Stimulated activated CD4-positive, alpha-beta T cell treated with anti-CD3 and anti-CD28 coated beads, Interleukin-12 subunit alpha, Interleukin-12 subunit beta, amount 100 ng/mL, for 4 hours (primary cell): ENCODE data around the gene TOMT.

ENCODE experiments used
- DNase-seq: peaks from one replicate; pipeline ENCODE4 v3.0.0-alpha.2; 2020

The TOMT gene

DNA sequence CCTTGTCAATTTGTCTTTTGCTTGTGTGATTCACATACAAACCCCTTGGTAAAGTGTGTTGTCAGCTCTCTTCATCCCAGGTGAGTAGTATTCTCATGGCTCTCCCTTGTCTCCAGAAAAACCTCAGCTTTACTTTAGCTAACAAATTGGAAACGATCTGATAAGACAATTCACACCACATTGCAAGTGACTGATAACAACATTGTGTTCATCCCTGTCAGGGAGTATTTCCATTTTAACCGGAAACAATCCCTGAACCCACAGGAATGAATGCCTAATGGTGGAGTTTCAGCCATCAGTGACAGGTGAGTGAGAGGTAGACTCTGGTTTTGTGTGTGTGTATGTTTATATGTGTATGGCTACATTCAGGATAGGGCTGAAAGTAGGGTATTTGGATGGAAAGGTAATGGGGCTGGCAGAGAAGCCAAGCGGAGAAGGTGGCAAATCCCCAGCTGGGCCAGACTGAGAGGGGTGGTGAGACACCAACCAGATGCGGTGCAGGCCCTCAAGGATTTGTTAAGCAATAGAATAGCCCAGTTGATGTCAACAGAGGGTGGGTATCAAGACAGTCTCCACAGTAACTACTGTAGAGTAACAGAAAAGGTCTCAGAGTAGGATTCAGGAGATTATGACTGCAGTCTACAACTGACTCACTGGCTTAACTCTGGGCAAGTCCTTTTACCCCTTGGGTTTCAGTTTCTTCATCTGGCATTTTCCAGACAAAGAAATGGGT, 17.5 kb upstream of the TOMT start:
- no peak for DNase-seq

DNA sequence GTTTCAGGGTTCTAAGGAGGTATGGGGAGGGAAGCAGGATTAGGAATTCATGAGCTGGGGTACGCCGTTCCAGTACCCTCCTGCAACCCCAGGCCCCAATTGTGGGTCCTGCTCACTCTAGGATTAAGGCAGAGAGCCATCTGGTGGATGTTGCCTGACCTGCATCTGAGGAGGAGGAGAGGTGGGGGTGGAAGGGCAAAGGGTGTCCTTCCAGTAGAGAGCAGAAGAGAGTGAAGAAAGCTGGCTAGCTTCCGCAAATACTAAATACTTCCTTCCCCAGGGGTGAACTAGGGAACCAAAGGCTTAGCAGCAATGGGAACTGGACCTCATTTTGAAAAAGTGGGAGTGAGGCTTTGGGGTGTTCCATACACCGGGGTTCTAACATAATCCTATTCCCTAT, 14.4 kb upstream of the TOMT start:
- peak; percentile 60 for DNase-seq

DNA sequence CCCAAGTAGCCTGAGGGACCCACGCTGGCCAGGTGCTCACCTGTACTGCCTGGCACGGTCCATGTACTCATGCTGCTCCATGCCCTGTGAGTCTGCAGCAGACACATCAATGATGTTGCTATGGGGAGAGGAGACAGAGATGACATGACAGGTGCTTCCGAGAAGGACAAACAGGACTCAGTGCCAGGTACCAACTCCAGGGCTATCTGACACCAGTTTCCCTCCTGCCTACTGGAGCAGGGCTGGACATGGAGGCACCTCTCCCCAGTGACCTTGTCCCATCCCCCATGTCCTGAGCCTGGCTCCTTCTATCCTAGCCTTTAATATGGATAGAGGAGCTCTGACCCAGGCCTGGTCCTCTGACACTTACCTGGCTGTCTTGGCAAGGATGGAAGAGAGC, 7.0 kb upstream of the TOMT start:
- DNase-seq, result no peak

DNA sequence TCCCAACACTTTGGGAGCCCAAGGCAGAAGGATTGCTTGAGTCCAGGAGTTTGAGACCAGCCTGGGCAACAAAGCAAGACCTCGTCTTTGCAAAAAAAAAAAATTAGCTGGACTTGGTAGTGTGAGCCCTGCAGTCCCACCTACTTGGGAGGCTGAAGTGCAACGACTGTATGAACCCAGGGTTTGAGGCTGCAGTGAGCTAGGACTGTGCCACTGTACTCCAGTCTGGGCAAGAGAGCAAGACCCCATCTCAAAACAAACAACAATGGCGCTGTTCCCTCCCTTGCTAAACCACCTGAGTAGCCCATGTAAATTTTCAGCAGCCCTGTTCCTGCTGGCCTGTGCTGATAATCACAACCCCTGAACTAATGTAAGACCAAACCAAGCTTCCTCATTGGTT, 5.7 kb upstream of the TOMT start:
- DNase-seq, result no peak

DNA sequence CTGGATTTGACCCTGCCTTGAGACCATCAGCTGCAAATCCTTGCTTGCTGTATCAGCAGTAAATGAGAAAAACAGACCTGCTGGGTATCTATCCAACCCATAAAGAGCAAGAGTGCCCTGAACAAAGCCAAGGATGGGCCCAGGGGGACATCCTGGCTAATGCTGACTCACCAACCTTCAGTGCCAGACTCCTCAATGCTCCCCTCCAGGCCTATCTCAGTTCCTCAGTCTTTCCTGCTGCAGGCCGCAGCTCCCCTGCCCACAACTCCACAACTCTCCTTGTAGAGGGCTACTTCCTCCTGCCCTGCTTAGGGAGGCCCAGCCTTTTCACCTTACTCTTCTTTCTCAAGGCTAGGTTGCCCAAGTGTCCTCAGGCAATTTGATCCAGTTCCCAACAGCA, 5.3 kb upstream of the TOMT start:
- no peak for DNase-seq

DNA sequence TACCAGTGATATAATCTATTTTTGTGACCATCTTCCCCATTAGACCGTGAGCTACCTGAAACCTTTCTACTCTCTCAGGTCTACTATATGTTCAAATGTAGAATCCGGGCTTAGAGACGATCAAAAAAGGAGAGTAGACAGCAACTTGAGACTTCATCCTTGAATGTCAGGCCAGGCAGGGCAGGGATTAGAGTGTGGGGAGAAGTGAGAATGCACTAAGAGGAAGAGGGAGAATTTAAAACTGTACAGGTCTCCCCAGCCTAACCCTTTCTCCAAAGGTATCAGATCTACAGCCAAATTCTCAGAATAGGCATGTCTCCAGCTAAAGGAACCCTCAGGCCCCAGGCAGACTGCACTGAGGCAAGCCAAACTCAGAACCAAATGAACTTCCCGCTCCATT, 3.6 kb upstream of the TOMT start:
- DNase-seq, result no peak

DNA sequence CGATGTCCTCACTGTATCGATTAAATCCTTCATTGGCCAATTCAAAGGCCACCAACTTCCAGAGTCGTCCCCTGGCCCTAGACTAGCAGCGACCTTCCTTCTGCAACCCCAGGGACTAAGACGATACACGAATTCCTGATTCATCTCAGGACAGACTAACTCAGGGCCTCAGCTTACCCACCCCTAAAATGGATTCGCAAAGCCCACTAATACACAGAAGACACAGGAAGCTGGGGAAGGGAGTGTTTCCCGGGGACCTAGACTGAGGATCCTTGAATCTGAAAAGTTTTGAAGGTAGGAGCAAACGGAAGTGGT, 3.1 kb upstream of the TOMT start:
- DNase-seq, result no peak

DNA sequence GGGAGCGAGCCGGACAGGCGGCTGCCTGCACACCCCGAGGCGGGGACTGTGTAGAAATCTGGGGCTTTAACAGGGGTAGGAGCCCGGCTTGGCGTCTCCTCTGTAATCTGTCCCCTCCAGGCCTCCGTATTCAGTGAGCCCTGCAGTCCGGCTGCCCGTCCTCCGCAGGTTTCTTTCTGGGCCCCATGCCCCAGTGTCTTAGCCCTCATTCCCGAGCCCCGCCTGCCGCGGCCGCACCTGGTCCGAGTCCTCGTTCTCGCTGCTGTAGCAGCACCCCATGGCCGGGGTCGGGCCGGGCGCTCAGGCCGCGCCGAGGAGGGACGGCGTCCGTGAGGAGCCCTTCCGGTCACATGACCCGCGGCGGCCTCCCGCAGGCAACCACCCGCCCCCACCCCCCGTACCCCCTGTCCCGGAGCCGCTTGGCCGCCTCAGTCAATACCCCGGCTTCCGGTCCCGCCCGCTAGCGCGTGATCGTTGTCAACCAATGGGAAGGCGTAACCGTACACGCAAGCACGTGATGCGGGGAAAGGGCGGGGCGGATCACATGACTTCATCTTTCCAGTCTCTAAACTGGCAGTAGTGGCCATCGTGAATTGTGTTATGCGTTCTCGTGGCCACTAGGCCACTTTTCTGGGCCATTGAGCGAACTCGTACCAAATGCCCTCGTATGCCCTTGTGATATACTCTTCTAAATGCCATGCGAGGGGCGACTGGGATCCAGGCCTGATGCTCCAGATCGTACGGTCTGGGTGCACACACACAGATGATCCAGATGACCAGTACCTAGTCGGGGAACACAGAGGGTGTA, 2.6 kb upstream of the TOMT start, which contains the start of gene LAMTOR1:
TSS of gene LAMTOR1 (minus strand) at position 352 of the 808 bp plus-strand sequence. CDS start at position 279, 73 bp downstream.
- DNase-seq, result peak; percentile 96

DNA sequence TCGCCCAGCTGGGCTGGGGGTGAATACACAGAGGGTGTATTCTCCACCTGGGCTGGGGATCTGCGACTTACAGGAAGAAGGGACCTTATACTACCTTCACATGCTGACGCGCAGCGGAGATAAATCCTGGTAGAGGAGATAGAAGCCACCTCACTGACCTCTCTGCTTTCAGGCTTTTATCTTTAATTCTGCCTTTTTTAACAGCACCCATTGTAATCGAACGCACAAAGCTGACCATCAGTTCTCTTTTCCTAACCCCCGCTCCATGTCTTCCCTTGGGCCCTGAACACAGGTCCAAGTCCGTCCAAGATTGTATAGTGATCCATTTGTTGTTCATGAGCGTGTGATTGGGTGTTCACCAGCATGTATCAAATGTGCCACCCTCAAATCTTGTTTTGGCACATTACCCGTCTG, 2.0 kb upstream of the TOMT start:
- DNase-seq, result no peak

DNA sequence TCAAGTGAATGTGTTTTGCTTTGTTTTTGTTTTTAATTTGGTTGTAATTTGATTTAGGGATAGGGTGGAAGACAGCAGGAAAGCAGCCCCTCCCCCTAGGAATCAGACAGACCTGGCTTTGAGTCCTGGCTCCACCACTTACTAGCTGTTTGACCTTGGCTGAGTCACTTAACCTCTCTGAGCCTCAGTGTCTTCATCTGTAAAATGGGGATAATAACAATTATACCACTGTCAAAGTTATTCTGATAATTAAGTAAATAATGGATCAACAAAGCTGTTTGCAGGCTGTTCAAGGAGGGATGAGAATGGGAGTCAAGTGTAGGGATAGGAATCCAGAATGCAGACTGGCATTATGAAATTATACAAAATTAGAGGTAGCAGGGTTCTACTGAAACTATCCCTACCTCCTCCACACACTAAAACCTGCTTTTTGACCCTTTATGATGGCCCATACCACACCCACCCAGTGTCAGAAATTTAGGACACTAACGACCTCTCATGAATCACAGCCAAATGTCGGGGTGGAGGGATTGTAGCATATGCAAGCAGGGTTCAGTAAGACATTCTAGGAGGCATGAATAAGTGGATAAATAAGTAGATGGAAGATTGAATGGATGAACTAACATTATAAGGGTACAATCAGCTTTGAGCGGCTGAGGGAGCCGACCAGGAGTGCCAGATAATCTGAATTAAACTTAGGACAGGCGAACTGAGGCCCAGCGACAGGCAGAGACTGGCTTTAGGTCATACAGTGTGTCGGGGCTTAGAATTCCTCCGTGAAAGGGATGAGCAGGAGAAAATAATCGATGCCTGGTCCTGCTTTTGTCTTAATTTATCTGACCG, 5.8 kb downstream of the TOMT start:
- DNase-seq, result no peak

DNA sequence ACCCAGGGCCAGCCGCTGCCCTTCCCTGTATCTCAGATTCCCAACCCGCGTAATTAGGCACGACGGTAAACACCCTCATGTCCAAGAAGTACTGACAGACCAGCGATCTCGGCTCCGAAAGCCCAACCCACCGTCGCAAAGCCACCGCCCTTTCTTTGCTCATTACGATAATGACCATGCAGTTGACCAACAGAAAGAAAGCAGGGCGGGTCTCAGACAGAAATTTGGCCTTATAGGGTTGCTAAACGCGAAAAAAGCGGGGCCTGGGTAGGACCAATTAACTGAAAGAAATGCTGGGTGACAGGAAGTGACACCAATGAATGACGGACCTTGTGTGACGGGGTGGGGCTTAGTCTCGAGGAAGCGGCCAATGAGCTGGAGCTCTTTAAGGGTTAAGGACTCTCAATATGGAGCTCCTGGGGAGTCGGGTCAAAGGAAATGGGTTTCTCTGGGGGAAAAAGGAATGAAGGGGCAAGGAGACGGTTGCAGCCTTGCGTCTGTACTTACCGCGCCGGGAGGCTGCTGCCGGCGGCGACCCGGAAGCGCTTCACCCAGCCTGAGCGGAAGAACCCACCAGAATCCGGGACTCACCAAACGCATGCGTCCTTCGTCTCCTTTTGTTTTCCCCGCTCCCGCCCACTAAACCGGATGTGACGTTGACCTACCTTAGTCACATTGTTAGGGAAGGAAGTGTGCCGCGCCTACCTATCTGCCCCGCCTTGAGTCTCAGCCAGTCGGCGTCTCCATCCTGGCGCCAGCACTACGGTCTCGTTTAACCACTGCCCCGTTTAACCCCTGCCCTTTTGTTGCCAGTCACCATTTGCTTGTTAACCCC, 6.6 kb downstream of the TOMT start, which contains the start of gene ANAPC15:
TSS of gene ANAPC15 (minus strand) at position 553 of the 835 bp plus-strand sequence. CDS start 1,419 bp downstream, outside the sequence.
- DNase-seq, result peak; percentile 96

DNA sequence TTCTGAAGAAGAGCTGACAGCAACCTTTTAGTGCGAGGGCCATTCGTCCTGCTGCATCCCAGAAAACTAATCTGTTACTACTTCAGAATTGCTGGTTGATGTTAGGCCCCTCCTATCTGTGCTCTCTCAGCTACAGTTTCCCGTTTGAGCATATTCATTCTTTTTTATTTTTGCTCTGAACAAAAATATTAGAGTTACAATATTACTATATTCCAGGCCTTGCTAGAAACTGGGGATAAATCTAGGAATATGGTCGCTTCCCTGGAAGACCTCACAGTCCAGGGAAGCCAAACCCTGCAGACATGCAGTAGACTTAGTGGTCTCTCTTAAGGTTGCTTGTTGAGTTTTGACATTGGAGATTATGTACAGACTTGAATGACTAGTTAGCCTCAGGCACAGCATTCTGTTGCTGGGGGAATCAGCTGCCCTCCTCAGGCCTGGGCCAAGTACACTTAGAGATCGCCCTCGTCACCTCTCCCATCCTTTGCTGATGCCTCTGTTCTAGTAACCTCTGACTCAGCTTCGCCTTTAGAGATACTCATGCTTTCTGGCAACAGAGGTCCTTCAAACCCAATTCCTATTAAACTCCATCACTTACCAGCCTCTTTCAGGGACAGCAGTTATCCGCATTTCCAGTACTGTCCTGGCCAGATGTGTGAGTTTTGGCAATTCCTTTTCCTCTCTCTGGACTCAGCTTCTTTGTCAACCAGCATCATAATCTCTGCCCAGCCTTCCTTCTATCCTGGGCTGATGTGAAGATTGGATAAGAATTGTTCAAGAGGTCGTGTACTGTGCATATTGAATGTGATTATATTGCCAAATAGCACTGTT, 7.5 kb downstream of the TOMT start:
- DNase-seq, result no peak

DNA sequence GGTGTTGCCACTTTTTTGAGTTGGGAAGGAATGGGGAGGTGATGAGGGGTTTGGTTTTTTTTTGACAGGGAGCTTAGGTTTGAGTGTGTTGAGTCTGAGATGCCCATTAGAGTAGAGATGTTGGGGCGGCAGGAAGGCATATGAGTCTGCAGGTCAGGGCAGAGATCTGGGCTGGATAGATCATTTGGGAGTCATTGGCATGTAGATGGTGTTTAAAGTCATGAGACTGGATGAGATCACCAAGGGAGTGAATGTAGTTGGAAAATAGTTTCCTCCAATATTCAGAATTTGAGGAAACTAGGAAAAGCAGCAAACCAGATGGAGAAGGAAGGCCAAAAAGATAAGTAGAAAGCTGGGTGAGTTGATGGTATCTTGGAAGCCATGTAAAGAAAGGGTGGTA, 8.8 kb downstream of the TOMT start:
- no peak for DNase-seq

DNA sequence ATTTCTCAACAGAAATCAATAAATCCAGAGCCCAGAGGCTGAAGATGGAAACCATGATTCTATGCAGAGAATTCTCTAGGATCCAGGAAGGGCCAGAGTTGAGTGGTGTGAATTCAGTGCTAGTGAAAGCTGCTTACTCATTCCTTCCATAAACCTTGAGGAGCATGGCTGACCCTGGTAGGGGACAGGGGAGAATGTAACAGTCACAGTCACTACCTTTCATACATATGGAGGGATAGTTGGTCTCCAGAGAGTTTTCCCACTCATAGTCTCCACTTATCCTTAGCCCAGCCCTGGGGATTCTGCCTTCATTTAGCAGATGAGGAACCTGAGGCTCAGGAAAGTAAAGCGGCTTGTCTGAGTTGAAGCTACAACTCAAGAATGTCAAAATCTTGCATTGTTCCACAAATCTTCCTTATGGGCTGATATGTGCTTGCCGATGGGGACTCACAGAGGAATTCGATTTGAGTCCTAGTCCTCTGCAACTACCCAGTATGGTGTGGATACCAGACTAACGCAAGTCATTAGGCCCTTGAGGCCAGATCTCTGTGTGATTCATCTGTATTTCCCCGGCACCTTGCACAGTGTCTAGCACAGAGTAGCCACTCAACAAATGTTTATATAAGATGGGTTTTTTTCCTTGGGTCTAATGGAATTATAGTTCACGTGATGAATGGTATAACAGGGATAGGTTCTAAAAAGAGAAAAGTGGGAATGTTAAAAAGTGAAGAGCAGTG, 10.5 kb downstream of the TOMT start:
- DNase-seq, result no peak

DNA sequence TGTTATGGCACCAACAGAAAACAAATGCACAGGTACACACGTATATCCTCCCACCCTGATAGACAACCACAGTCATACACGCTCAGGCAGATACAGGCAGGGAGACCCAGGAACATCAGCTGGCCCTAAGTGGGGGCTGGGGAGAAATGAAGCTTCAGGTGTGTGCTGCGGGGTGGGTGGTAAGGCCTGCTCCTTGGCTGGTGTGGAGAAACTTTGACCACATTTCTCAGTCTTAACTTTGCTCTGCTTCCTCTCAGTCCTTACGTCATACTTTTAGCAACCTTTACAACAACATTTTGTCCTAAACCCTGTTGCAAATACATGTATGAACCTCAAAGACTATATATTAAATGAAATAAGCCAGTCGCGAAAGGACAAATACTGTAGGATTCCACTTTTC, 13.5 kb downstream of the TOMT start:
- DNase-seq, result no peak

DNA sequence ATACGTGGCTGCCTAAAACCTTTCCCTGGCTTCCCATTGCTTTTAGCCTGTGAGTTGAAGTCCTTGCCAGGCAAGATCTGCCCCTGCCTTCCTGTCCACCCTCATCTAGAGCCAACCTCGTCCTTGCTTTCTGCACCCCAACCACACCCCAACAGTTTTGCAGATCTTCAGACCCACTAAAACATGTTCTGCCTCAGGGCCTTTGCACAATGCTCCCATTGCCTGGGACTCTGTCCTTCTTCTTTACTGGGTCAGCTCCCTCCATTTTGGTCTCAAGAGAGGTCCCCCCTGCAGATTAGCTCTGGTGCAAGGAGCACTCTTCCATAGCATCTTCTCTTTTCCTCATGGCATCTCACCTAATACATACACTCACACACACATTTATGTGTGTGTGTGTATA, 15.2 kb downstream of the TOMT start:
- DNase-seq, result no peak

DNA sequence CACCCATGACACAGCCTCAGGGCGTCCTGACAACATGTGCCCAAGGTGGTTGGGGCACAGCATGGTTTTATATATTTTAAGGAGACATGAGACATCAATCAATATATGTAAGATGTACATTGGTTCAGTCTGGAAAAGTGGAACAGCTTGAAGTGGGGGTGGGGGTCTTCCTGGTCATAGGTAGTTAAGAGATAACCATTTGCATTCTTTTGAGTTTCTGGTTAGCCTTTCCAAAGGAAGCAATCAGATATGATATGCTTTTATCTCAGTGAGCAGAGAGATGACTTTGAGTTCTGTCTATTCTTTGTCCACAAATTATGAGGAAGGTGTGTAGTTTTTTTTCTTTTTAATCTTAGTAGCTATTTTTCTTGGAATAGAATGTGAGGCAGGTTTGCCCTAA, 16.9 kb downstream of the TOMT start:
- no peak for DNase-seq

DNA sequence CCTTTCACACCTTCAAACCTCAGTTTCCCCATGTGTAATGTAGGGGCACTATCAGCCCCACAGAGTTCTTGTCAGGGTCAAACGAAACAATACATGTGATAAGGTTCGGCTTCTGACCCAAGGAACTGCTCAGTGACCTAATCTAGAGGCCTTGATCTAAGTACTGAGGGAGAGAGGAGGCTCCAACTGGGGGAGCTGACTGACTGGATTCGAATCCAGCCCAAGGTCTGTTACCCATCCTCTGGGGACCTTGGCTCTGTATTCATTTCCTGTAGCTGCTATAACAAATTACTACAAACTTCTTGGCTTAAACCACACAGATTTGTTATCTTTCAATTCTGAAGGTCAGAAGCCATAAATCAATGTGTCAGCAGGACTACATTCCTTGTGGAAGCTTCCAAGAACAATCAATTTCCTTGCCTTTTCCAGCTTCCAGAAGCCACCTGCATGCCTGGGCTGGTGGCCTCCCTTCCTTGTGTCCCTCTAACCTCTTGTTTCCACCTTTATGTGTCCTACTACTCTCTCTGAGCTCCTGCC, 17.5 kb downstream of the TOMT start:
- DNase-seq, result no peak

DNA sequence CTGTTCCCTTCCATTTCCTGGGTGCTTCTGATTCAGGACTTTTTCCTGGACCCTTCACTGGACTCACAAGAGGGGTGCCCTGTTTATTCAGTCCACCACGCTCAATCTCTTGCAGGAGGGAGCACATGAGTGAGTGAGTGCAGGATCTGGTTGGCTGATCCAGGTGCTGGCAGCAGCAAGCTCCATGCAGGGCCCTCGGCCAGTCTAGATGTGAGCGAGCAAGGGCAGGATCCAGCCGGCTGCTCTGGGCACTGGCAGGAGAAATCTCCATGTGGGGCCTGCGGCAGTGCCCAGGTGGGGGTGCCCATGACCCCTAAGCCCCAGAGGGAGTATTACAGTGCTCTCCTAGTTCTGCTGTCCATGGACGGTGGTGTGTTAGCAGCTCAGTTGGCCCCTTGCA, 18.3 kb downstream of the TOMT start:
- DNase-seq, result no peak

DNA sequence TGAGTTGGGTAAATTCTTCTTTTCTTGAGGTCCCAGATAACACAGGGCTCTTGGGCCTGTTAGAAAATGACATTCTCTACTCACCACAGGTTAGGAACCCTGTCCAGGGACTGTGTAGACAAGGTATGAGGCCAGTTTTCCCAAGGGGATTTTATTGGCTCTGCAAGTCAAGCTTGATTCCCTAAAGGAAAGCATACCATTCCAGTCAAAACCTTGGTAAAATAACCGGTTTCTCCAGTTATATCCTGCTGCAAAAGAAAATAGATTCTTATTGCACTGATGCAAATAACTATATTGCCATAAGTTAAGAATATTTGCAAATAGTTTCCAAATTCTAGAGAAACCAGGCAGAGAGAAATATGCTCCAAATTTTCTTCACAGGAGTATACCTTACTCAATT, 20.2 kb downstream of the TOMT start:
- DNase-seq, result no peak

DNA sequence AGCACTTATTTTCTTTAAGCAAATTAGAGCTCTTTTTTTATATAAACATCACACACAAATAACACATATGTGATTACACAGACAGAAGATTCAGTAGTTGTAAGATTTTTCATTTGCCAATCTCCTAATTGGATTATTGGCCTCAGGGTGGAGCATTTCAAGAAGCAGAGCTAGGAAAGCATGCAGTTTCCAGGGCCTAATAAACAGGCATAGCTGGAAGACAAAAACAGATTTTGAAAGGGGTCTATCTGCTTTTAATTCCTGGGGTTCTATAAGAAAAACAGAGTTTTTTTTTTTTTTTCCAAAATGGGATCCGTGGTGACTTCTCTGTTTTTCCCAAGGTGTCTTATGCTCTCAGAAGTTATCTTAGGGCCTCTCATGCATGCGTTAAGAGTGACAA, 22.2 kb downstream of the TOMT start:
- no peak for DNase-seq
